Ureter (tissue), 1 donor: Measurements from ENCODE around the gene NRM. TPM values are rescaled to one million over a fixed set of nuclear protein-coding genes. Genes with fewer than 3 reads are reported as not detected.
A peak's percentile ranks its signal among the peaks of the same experiment; 100 is the strongest.
"Not testable (repeated sequence)": the region's sequence is repeated elsewhere in the genome, so short reads cannot be mapped to it uniquely, and the experiment has no call there.

Experiments
- DNase-seq: peaks from one replicate; pipeline ENCODE4 v3.0.0-alpha.2; 2020; ENCODE audit warnings: low spot score
- total RNA-seq: library from RNA; stranded (reverse); gene quantifications from one replicate; pipeline ENCODE4 v1.2.4, GENCODE V29; 2023
- donor health status: DM: yes; HTN: yes; CAD: no.

NRM gene
- total RNA-seq, 1 donor from 2014 or later = 12.3 TPM

DNA sequence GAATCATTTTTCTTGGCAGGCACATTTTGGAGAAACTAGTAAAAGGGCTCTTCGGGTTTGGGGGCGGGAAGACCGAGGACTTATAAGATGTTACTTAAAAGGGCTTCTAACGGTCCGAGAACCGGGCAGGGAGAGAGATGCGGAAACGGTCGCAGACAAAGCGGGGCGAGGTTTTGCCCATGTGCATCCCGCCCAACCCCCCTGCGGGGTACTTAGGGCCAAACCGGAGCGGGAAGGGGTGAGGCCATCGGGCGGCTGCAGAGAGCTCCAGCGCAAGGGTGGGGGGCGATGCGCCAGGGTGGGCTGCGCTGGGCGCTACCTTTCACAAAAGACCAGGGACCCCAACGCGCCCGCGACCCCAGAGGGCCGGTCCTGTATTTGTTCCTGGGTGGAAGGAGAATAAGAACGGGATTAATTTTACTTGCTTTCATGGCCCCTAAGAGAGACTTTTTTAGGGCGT, 30.0 kb upstream of the NRM start:
- DNase-seq = peak; percentile 83

DNA sequence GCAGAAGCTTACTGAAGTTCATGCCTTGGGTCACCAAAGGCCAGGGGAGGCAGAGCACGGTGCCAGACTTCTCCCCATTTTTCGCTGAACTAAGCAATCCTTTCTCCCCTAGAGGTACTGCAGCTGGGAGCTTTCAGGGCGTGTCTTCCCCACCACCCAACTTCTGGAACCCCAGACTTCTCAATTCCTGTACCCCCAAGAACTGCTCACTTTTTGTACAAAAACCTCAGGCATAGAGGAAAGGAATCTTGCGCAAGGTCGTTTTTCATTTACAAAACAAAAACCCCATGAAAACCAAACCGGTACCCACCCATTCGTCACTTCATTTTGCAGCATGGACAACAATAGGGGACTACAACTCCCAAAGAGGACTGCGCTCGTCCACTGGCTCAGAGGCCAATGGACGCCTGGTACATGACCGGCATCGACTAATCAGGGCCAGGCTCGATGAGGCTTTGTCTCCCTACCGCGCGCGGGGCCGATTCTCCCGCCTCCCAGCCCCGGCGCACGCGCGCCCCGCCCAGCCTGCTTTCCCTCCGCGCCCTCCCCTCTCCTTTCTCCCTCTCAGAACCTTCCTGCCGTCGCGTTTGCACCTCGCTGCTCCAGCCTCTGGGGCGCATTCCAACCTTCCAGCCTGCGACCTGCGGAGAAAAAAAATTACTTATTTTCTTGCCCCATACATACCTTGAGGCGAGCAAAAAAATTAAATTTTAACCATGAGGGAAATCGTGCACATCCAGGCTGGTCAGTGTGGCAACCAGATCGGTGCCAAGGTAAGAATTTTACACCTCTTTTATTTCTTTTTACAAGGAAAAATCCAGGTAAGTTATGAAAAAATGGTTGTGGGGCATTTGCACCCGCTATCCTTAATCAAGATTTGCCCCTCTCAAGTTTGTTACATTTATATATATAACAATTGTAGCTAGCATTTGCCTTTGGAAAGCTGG, 29.3 kb upstream of the NRM start, which contains the start of gene TUBB:
Gene TUBB, plus strand, starts transcription at position 562 of the 947 bp plus-strand sequence. Its CDS starts 155 bp downstream, at position 717.
- peak; percentile 97 for DNase-seq

DNA sequence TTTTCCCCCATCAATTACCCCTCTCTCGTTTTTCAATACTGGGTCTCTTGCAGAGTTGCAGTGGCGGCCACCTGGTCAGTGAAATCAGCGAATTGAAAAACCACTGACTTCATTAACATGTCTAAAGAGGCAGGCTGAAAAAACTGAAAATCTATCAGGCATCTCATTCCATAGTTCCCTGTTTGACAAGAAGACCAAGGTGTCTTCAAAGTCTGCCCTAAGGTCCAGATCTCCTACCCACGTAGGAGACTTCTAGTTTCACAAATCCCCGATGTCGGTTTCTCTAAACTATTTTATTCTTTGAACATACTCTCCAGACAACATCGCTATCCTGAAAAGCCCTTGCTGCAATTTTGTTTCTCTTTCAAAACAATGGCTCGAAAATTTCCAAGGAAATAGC, 28.6 kb upstream of the NRM start:
- DNase-seq = no peak

DNA sequence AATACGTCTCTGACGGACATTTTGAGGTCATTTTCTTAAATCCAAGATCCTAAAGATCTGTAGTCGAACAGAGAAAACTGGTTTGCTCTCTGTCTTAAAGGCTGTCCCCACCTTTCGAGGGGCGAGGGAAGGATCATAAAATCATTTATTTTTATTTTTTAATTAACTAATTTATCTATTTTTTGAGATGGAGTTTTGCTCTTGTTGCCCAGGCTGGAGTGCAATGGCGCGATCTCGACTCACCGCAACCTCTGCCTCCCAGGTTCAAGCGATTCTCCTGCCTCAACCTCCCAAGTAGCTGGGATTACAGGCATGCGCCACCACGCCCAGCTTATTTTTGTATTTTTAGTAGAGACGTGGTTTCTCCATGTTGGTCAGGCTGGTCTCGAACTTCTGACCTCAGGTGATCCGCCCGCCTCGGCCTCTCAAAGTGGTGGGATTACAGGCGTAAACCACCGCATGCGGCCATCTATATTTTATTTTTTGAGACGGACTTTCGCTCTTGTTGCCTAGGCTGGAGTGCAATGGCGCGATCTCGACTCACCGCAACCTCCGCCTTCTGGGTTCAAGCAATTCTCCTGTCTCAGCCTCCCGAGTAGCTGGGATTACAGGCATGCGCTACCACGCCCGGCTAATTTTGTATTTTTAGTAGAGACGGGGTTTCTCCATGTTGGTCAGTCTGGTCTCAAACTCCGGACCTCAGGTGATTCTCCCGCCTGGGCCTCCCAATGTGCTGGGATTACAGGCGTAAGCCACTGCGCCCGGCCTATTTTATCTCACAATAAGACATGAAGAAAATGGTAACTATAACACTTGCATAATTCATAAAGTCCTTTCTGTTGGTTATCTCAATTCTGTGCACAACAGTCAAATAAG, 27.3 kb upstream of the NRM start:
- DNase-seq = not testable (repeated sequence)

DNA sequence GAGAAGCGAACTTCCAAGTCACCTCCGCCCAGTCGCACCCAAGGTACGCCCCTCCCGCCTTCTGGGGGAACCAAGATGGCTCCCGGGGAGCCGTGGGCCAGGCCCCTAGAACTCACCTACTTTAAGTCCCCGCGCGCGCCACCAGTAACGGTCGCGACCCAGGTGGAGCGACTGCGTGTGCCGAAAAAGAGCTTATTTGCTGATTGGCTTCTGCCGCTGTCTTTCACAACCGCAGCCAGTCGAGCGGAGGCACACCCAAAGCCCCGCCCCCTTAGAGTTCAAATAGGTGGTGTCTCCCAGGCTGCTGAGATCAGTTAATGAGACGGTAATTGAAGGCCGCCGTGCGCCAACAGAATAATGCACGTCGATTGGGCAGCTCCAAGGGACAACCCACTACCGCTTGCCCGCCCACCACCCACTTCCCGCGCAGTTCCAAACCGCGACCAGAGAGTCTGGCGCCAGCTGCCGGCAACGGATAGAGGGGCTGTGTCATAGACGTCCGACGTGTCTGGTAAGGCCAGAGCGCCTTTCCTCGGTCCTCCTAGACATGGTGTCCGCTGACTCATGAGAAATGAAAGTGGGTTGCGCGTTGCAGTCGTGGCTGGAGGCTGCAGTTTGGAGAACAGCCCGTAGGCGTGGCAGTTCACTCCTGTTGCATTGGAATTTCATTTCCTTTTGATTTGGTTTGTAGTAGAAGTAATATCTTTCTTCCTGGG, 26.5 kb upstream of the NRM start, which contains the start of gene MDC1:
Gene MDC1, minus strand, starts transcription at position 153 of the 716 bp plus-strand sequence. CDS start 2,106 bp downstream, outside the sequence.
- DNase-seq = peak; percentile 99

DNA sequence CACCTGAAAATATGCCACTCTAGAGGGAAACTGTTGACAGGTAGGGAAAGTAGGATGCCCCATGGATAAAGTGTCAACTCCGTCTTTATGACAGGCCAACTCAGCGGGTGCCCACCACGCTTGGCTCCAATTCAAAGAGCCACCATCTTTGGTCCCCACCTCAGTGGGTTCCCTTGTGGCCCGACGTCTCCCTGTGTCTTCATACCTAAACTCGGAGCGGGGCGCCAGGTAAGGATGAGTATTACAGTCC, 26.0 kb upstream of the NRM start:
- DNase-seq = no peak

DNA sequence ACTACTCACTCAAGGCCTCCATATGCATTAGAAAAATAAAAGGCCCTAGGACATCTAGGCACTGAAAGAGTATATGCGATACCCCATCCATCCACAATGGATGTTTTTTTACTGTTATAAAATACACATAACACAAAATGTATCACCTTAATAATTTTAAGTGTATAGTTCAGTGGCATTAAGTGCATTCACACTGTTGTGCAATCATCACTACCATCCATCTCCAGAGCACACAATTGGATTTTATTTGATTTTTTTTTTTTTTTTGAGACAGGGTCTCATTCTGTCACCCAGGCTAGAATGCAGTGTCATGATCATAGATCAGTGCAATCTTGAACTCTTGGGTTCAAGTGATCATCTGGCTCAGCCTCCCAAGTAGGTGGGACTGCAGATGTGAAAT, 23.5 kb upstream of the NRM start:
- DNase-seq = no peak

DNA sequence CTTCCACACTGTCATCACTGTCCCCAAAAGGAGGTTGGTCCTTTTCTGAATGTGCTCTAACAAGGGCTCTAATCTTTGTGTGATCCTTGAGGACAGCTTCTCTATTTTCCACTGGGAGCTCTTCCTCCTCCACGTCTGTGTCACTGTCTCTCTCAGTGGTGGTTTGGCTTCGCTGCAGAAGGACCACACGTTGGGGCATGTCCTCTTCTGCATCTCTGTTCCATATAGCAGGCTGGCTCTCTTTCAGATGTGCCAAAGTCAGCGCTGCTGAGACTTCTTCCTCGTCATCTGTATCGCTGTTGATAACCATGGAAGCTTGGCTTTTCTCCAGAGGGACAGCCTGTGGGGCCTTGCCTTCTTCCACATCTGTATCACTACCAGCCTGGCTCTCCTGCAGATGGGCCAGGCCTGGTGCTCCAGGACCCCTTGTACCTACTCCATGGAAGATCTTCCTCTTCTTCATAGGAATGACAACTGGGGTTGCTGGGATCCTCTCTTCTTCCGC, 21.7 kb upstream of the NRM start:
- DNase-seq = no peak

DNA sequence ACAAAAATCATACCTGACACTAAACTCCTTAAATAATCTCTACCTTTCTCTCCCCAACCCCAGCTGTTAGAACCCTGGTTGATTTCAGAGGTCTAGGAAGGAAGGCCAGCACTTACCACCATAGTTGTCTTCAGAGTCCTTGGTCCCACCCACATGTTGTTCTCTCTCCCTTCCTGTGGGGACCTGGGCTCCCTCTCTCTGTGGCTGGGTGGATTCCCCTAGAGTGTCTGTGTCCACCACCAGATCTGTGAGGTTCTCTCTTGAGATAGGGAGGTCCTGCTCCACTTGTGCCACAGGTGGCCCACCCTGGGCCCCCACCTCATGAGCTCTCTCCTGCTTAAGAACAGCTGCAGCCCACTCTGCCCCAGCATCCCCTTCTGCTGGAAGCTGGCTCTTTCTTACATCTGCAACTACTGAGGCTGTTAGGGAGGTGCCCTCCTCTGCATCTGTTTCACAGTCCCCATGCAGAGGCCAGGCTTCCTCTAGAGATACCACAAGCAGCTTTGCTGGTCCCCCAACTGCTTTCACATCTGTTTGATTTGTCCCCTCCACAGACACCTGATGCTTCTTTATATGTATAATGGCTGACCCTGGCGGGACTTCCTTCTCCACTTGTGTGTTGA, 21.1 kb upstream of the NRM start:
- DNase-seq = no peak

DNA sequence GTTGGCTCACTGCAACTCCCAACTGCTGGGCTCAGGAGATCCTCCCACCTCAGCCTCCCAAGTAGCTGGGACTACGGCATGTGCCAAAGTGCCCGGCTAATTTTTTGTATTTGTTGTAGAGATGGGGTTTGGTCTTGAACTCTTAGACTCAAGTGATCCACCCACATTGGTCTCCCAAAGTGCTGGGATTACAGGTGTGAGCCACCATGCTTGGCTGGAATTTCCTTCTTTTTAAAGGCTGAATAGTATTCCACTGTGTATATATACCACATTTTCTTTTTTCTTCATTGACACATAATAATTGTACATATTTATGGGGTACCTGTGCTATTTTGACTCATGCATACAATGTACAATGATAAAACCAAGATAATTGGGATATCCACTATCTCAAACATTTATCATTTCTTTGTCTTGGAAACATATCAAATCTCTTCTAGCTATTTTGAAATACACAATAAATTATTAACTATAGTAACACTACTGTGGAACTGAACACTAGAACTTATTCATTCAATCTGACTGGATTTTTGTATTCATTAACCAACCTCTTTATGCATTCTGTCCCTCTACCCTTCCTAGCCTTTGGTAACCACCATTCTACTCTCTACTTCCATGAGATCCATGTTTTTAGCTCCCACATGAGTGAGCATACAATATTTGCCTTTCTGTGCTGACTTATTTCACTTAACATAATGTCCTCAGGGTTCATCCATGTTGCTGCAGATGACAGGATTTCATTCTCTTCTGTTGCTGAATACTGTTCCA, 18.5 kb upstream of the NRM start:
- no peak for DNase-seq

DNA sequence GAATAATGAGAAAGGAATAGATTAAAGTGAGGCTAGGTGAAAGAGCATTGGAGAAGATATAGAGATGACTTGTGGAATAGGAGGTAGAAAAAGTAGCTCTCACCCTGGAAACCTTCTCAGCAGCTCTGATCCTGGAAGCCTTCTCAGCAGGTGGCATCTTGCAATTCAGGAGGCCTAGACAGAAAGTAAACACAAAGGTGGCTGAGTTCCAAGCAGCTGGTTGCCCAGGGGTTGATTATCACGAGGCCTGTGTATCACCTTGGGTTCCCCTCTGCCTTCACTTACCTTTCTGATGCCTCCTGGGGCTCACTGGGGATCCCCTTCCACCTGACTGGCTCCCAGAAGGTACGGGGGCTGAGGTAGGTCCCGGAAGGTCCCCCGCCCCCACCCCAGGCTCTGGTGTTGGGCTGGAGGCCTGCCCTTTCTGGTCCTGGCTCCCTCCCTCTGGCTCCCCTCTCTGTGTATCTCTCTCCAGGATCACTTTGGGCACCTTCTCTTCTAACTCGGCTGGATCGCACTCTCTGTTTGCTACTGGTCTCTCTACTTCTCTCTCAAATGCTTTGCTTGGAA, 16.6 kb upstream of the NRM start:
- DNase-seq = no peak

DNA sequence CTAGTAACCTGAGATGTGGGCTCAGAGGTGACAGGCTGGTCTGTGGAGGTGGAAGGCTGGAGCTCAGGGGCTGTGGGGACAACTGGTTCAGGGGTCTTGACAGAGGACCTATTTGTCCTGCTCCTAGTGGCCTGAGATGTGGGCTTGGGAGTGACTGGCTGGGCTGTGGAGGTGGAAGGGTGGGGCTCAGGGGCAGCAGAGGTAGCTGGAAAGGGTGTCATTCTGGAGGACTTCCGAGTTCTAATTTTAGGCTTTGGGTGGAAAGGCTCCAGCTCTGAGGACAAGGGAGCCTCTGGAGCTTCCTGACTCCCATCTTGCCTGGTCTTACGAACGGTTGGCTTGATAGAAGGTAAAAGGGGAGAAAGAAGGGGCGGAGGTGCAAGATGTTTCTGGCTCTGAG, 14.8 kb upstream of the NRM start:
- DNase-seq = no peak

DNA sequence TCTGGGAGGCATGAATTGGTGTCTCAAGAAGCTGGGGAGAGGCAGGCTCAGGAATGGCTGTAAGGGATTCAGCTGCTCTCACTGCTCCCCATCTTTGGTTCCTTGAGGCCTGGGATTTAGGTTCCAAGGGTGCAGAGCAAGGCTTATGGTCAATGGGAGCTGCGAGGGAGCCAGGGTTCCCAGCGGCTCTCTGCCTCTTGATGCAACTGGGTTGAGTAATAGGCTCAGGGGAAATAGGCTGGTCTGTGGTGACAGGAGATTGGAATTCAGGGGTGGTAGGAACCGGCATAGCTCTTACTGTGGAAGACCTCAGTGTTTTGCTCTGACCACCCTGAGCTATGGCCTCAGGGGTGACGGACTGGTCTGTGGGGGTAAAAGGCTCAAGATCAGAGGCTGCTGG, 13.0 kb upstream of the NRM start:
- no peak for DNase-seq

DNA sequence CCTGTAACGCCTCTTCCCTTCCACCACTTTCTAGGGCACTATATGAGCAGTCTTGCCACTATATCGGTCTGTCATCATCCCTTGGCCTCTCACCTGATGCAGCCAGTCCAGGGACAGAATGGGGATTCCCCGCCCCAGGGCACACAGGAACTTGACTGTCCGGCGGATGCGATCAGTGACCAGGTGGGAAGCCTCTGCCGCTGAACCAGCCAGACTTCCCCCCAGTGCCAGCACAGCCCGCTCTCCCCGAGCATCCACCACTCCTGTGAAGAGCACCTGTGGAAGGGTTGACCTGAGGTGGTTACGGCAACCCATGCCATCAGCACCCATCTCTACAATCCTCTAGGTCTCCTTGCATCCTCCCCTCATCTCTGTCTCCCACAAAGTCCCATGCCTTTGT, 12.2 kb upstream of the NRM start:
- no peak for DNase-seq

DNA sequence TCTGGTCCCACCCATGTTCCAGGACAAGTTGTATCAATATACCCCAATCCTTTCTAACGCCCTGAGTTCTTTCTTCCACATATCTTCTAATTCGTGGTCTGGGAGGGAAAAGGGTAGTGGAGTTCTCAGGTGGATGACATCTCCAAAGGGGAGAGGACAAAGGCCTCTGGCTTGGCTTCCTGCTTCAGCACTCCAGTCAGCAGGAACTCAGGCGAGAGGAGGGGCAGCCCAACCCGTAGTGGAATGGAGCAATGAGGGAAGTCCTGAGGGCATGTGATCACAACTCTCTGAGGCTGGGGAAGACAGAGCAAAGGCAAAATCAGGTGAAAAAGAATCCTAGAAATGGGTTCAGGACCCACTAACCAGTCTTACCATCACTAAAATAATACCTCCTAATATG, 9.6 kb upstream of the NRM start:
- no peak for DNase-seq

DNA sequence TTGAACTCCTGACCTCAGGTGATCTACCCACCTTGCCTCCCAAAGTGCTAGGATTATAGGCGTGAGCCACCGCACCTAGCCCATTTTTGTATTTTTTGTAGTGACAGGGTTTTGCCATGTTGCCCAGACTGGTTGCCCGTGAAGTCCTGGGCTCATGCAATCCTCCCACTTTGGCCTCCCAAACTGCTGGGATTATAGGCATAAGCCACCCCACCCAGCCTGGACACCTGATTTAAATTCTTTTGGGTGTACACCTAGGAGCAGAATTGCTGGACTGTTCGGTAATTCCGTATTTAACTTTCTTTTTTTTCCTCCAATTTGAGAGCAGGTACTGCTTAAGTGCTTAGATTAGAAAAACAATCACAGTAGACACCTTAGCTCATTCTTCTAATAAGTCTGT, 5.6 kb upstream of the NRM start:
- no peak for DNase-seq

DNA sequence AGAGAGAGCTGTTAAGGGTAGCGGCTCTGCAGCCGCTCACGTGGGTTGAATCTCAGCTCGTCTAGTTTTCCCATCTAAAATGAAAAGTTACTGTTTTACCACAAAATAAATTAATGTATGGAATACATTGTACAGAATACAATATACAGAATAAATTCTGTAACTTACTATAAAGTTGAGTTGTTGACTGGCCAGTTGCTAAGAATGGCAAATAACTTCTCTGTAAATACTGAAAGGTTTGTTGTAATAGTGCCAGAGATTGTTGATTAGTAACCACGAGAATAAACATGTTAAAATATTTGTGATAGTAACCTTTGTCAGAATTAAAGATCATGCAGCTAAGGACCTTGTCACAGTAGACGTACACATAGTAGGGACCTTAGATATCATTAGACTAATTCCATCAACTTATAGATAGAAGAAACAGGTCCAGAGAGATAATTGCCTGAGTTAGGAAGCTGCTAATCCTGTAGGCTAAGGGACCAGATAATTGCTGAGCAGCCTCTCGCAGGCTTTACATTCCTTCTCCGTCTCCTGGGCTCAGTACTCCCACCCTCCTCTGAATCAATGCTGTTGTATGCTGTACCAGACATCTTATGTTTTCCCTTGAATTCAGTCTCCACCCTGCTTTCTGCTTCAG, 544 bp upstream of the NRM start:
- DNase-seq = no peak

DNA sequence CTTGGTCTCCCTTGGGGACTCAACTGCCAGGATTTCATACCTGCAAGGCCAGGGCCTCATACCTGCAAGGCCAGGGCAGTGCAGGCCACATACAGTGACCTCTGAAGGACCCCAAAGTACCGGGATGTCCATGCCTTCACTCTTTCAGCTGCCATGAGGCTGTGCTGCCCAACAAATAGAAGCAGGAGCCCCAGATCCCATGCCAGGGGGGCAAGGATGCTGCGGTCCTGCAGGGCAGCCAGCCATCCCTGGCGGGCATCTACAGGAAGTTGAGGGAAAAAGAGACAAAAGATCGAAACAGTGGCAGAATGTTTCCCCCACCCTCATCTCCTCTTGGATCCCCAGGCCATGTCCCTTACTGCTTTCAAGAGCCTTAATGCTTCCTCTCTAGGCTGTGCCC, 799 bp downstream of the NRM start:
- DNase-seq = no peak

DNA sequence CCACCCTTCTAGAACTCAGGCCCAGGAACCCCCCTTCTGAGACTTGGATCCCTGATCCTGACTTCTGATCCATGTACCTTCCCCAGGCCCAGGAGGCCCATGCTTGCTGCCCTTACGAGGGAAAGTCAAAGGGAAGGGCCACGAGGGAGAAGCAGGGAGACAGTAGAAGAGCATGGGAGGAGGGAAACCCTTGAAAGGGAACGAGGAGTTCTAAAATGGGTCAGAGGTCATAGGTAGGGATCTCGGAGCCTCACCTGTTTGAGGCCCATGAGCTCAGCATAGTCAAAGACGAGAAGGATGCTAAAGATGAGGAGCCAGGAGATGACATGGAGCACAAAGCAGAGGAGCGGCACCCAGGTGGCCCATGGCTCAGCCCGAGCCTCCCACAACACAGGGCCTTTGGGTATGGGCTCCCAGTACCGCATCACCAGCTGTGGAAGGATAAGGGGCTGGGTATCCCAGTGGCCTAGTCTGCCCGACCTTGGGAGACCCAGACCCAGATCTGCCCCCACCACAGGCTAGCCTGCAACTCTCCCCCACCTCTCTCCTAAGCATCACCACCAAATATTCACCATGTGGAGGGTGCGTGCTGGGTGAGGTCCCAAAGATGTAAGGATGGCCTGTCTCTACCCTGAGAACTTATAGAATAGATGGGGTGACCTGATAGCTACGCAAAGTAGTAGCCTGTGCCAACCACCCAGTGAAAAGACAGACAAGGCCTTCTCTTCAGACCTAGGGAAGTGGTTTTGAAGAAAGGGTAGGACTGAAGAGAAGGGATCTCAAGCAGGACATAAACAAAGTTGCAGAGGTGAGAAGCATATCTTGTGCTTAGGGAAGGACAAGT, 1.5 kb downstream of the NRM start:
- DNase-seq = no peak
